CD4-positive, alpha-beta T cell (primary cell): ENCODE measurements around the gene ARL15. TPM values are rescaled to one million over a fixed set of nuclear protein-coding genes. Genes with fewer than 3 reads are reported as not detected.

ENCODE experiments used
- ATAC-seq: fragments of 200-7000 bp; cut with Tn5 transposase; one replicate; pipeline ENCODE4 v1.10.0; 2022; ENCODE audit warnings: mild to moderate bottlenecking; ENCODE audit not compliant: poor library complexity
- CTCF ChIA-PET: fragments of 350-600 bp; sonication (Branson Sonifier 250); formaldehyde crosslinking; loops from one replicate; lab custom pipeline; 2021; ENCODE audit warnings: antibody characterized with exemption, inconsistent platforms; lab: Charles Lee
- POLR2A ChIA-PET: fragments of 350-600 bp; sonication (Branson Sonifier 250); formaldehyde crosslinking; loops from one replicate; lab custom pipeline; 2021; ENCODE audit warnings: antibody characterized with exemption, inconsistent platforms; lab: Charles Lee
- DNase-seq, 14 experiments: peaks; one replicate each; pipeline ENCODE4 v3.0.0-alpha.2; 2013 to 2020; ENCODE audit warnings: mixed read lengths in 2 of 14
- H3K27ac ChIP-seq, 2 donors: one replicate each; pipeline versions ENCODE4 v1.5.1 to v1.7.0; 2013; ENCODE audit warnings: low read length in 2 of 2, low read depth in 1 of 2, mild to moderate bottlenecking in 1 of 2
- H3K27me3 ChIP-seq, 2 experiments: 1 replicate in 1 of 2; 2 replicates in 1 of 2; pipeline versions ENCODE4 v1.6.1 to v1.7.0; 2013; ENCODE audit warnings: low read length in 2 of 2, control low read depth in 1 of 2, mild to moderate bottlenecking in 1 of 2, moderate library complexity in 1 of 2; ENCODE audit not compliant: insufficient read depth in 2 of 2, control insufficient read depth in 1 of 2
- H3K36me3 ChIP-seq: one replicate; pipeline ENCODE4 v1.6.1; 2013; ENCODE audit warnings: low read length, control low read depth; ENCODE audit not compliant: insufficient read depth
- H3K4me1 ChIP-seq: one replicate; pipeline ENCODE4 v1.6.1; 2013; ENCODE audit warnings: low read length, control low read depth; ENCODE audit not compliant: insufficient read depth
- H3K4me3 ChIP-seq: one replicate; pipeline ENCODE4 v1.5.1; 2013; ENCODE audit warnings: mild to moderate bottlenecking, low read length, moderate library complexity
- H3K9me3 ChIP-seq, 2 experiments: 1 replicate in 1 of 2; 2 replicates in 1 of 2; pipeline versions ENCODE4 v1.6.1 to v1.7.0; 2013; ENCODE audit warnings: low read length in 2 of 2, mild to moderate bottlenecking in 2 of 2, control low read depth in 1 of 2, moderate library complexity in 1 of 2; ENCODE audit not compliant: control insufficient read depth in 1 of 2, insufficient read depth in 1 of 2
- H3K27ac Mint-ChIP-seq: one replicate; pipeline ENCODE4 v1.8.0; 2020; ENCODE audit warnings: mixed read lengths
- H3K27me3 Mint-ChIP-seq: one replicate; pipeline ENCODE4 v1.8.0; 2021; ENCODE audit warnings: mixed read lengths
- H3K36me3 Mint-ChIP-seq: one replicate; pipeline ENCODE4 v1.8.0; 2021; ENCODE audit warnings: low read depth, mixed read lengths
- H3K4me1 Mint-ChIP-seq: one replicate; pipeline ENCODE4 v1.8.0; 2021; ENCODE audit warnings: low read depth, mixed read lengths
- H3K4me3 Mint-ChIP-seq: one replicate; pipeline ENCODE4 v1.8.0; 2020; ENCODE audit warnings: mild to moderate bottlenecking, mixed read lengths
- H3K9me3 Mint-ChIP-seq: one replicate; pipeline ENCODE4 v1.8.0; 2020; ENCODE audit warnings: mixed read lengths
- CTCF ChIP-seq: fragments of 200-600 bp; IDR thresholded peaks from one replicate; pipeline ENCODE4 v1.8.0; 2022; ENCODE audit warnings: antibody characterized with exemption, mild to moderate bottlenecking
- intact Hi-C, 2 experiments: fragments of 100-400 bp; cut with DNase I in 1 of 2; cut with micrococcal nuclease in 1 of 2; formaldehyde crosslinking; loops; one replicate each; pipeline versions ENCODE4 v1.15.1 to v1.9.0; 2023 to 2025; cut with DNase I, micrococcal nuclease
- total RNA-seq, 174 experiments: library from RNA in 2 of 174; stranded (reverse) in 2 of 174; gene quantifications; one replicate each; pipeline ENCODE4 v1.2.3 and lab custom pipeline; 2021 to 2026

The ARL15 gene
- total RNA-seq, 2 experiments from 2014 or later: 9.1 to 10.6 TPM

- ATAC-seq (no peak), DNase-seq (no peak)
- no peaks in the 10 kb centered on the region for H3K27me3 Mint-ChIP-seq
- TF ChIP-seq CTCF: no peak
- Histone ChIP-seq H3K36me3 (no peaks in the 10 kb centered on the region), H3K27me3 (no peaks in the 10 kb centered on the region), H3K27ac (no peak overlapping the region), H3K9me3 (no peaks in the 10 kb centered on the region), H3K4me3 (no peak overlapping the region), H3K4me1 (no peaks in the 10 kb centered on the region)
- no peaks in the 10 kb centered on the region for H3K4me1 Mint-ChIP-seq
- H3K9me3 Mint-ChIP-seq: peaks cover 2% of the 10 kb centered on the region
- peaks cover 3% of the 10 kb centered on the region for H3K36me3 Mint-ChIP-seq
- POLR2A ChIA-PET: no interaction called here
- intact Hi-C loops: no loop called here
- CTCF ChIA-PET: no interaction called here
- no peak overlapping the region for H3K4me3 Mint-ChIP-seq
- H3K27ac Mint-ChIP-seq: no peak overlapping the region
These were observed 189.9 kb downstream of the ARL15 start for GRCh38 chr5:54120473-54120872.

GRCh38 chr5:54117957-54118356 lies 192.4 kb downstream of the ARL15 start:
- Histone ChIP-seq H3K27ac (no peak overlapping the region), H3K9me3 (no peaks in the 10 kb centered on the region), H3K4me3 (no peak overlapping the region), H3K4me1 (no peaks in the 10 kb centered on the region), H3K36me3 (no peaks in the 10 kb centered on the region), H3K27me3 (no peaks in the 10 kb centered on the region)
- DNase-seq (no peak), ATAC-seq (no peak)
- peaks cover 2% of the 10 kb centered on the region for H3K9me3 Mint-ChIP-seq
- peaks cover 6% of the 10 kb centered on the region for H3K36me3 Mint-ChIP-seq
- intact Hi-C loops: no loop called here
- no peaks in the 10 kb centered on the region for H3K4me1 Mint-ChIP-seq
- no peak overlapping the region for H3K27ac Mint-ChIP-seq
- H3K4me3 Mint-ChIP-seq: no peak overlapping the region
- H3K27me3 Mint-ChIP-seq: no peaks in the 10 kb centered on the region
- no peak for TF ChIP-seq CTCF
- CTCF ChIA-PET: no interaction called here
- POLR2A ChIA-PET: no interaction called here

GRCh38 chr5:54115735-54116403 lies 194.5 kb downstream of the ARL15 start:
- H3K4me1 ChIP-seq: no peaks in the 10 kb centered on the region
- H3K36me3 Mint-ChIP-seq: peaks cover 23% of the 10 kb centered on the region
- CTCF ChIA-PET: no interaction called here
- no peaks in the 10 kb centered on the region for H3K9me3 ChIP-seq
- ATAC-seq: no peak
- H3K27ac ChIP-seq: no peak overlapping the region
- POLR2A ChIA-PET: no interaction called here
- intact Hi-C loops: no loop called here
- H3K9me3 Mint-ChIP-seq: no peaks in the 10 kb centered on the region
- DNase-seq: no peak
- no peak overlapping the region for H3K4me3 Mint-ChIP-seq
- no peak overlapping the region for H3K27ac Mint-ChIP-seq
- H3K4me3 ChIP-seq: no peak overlapping the region
- H3K27me3 Mint-ChIP-seq: no peaks in the 10 kb centered on the region
- no peaks in the 10 kb centered on the region for H3K27me3 ChIP-seq
- H3K36me3 ChIP-seq: no peaks in the 10 kb centered on the region
- no peaks in the 10 kb centered on the region for H3K4me1 Mint-ChIP-seq
- TF ChIP-seq CTCF: no peak
